RWPE1 (cell line): ENCODE measurements around the gene TACR2.

ENCODE experiments used
- CTCF ChIA-PET: fragments of 350-600 bp; sonication (Branson Sonifier 250); formaldehyde crosslinking; extraction: SDS; loops from one replicate; lab custom pipeline; 2021; lab: Yijun Ruan, JAX
- POLR2A ChIA-PET: fragments of 400-600 bp; formaldehyde crosslinking; extraction: SDS; loops from one replicate; lab custom pipeline; 2020; ENCODE audit warnings: antibody characterized with exemption; ENCODE audit not compliant: low non-redundant PET; lab: Yijun Ruan, JAX
- DNase-seq: peaks from one replicate; pipeline ENCODE4 v3.0.0; 2012; ENCODE audit warnings: low spot score
- H3K27ac ChIP-seq: fragments of 450-650 bp; 2 replicates; pipeline ENCODE4 v1.5.1; 2017
- CTCF ChIP-seq: fragments of 450-650 bp; conservative IDR thresholded peaks from 2 replicates; pipeline ENCODE4 v1.5.1; 2017; ENCODE audit warnings: low read depth, mild to moderate bottlenecking

The TACR2 gene

GRCh38 chr10:69416695-69417094 lies at the start of gene TACR2:
Gene TACR2 (minus strand): TSS chr10:69416918. CDS start chr10:69416323, 595 bp downstream.
- TF ChIP-seq CTCF: no peak

GRCh38 chr10:69466158-69466490 lies 49.4 kb upstream of the TACR2 start:
- no peak for TF ChIP-seq CTCF
- H3K27ac ChIP-seq: no peak overlapping the region
- DNase-seq: no peak
- CTCF ChIA-PET: interaction anchor here (0.7 kb wide), 1 partner anchor 40 kb away, joined by 3 read pairs; no protein-coding TSS in a partner anchor
- POLR2A ChIA-PET: no interaction called here

More at GRCh38 chr10:69416695-69417094, at the start of gene TACR2:
- CTCF ChIA-PET: no interaction called here
- POLR2A ChIA-PET: no interaction called here
- H3K27ac ChIP-seq: no peak within 1 kb of the TSS
- no peak for DNase-seq

GRCh38 chr10:69465457-69466157 lies 48.9 kb upstream of the TACR2 start:
- TF ChIP-seq CTCF: no peak
- CTCF ChIA-PET: interaction anchor here (0.5 to 0.8 kb wide), 5 partner anchors 14 to 970 kb away, joined by 3 to 4 read pairs (median 3); partner anchors contain the start of gene TSPAN15
- H3K27ac ChIP-seq: no peak overlapping the region
- no peak for DNase-seq
- POLR2A ChIA-PET: no interaction called here

GRCh38 chr10:69464801-69465401 lies 48.2 kb upstream of the TACR2 start:
- DNase-seq: no peak
- TF ChIP-seq CTCF: no peak
- no peak overlapping the region for H3K27ac ChIP-seq
- ChIA-PET CTCF (interaction anchor here (0.5 to 0.8 kb wide), 3 partner anchors 13 to 971 kb away, joined by 3 to 4 read pairs (median 3); partner anchors contain the start of gene TSPAN15), POLR2A (no interaction called here)

GRCh38 chr10:69464401-69464800 lies 47.7 kb upstream of the TACR2 start:
- CTCF ChIA-PET: no interaction called here
- POLR2A ChIA-PET: interaction anchor here (0.7 kb wide), 1 partner anchor 178 kb away, joined by 5 read pairs; no protein-coding TSS in a partner anchor
- no peak overlapping the region for H3K27ac ChIP-seq
- no peak for DNase-seq
- TF ChIP-seq CTCF: no peak

GRCh38 chr10:69463886-69464285 lies 47.2 kb upstream of the TACR2 start:
- DNase-seq: no peak
- no peak overlapping the region for H3K27ac ChIP-seq
- no peak for TF ChIP-seq CTCF
- CTCF ChIA-PET: no interaction called here
- POLR2A ChIA-PET: interaction anchor here (0.7 kb wide), 1 partner anchor 178 kb away, joined by 5 read pairs; no protein-coding TSS in a partner anchor
